ENCODE measurements around the gene STK10.

STK10 gene

GRCh38 chr5:172086194-172086975, 101.6 kb downstream of the STK10 start:
- no peak for FAIRE-seq

GRCh38 chr5:172085738-172086137, 102.3 kb downstream of the STK10 start:
- FAIRE-seq = no peak

GRCh38 chr5:172082180-172082579, 105.8 kb downstream of the STK10 start:
- FAIRE-seq = no peak

GRCh38 chr5:172079876-172080275, 108.1 kb downstream of the STK10 start:
- FAIRE-seq = no peak

GRCh38 chr5:172078726-172079345, 109.2 kb downstream of the STK10 start:
- no peak for FAIRE-seq

GRCh38 chr5:172077664-172078425, 110.2 kb downstream of the STK10 start:
- no peak for FAIRE-seq

GRCh38 chr5:172076761-172077244, 111.2 kb downstream of the STK10 start:
- FAIRE-seq = no peak

GRCh38 chr5:172075656-172076055, 112.4 kb downstream of the STK10 start:
- no peak for FAIRE-seq

- FAIRE-seq = no peak
Measured at GRCh38 chr5:172074896-172075295, 113.1 kb downstream of the STK10 start.

GRCh38 chr5:172071309-172071875, 116.6 kb downstream of the STK10 start:
- no peak for FAIRE-seq

GRCh38 chr5:172065431-172066065, 122.5 kb downstream of the STK10 start:
- no peak for FAIRE-seq

GRCh38 chr5:172064766-172065165, 123.3 kb downstream of the STK10 start:
- no peak for FAIRE-seq

- no peak for FAIRE-seq
Measured at GRCh38 chr5:172064358-172064757, 123.7 kb downstream of the STK10 start.

- FAIRE-seq = no peak
Measured at GRCh38 chr5:172063463-172064235, 124.4 kb downstream of the STK10 start.

GRCh38 chr5:172059661-172060100, 128.3 kb downstream of the STK10 start:
- no peak for FAIRE-seq

GRCh38 chr5:172058088-172058487, 129.9 kb downstream of the STK10 start:
- no peak for FAIRE-seq

- no peak for FAIRE-seq
Measured at GRCh38 chr5:172055996-172056395, 132.0 kb downstream of the STK10 start.

GRCh38 chr5:172055421-172055820, 132.6 kb downstream of the STK10 start:
- no peak for FAIRE-seq

GRCh38 chr5:172054611-172055153, 133.3 kb downstream of the STK10 start:
- no peak for FAIRE-seq

- no peak for FAIRE-seq
Measured at GRCh38 chr5:172052450-172053236, 135.4 kb downstream of the STK10 start.
